SK-N-MC (cell line): ENCODE data around the gene ALS2CL.

Experiments used
- DNase-seq: peaks from one replicate; pipeline ENCODE4 v3.0.0-alpha.2; 2011; ENCODE audit warnings: low read depth, low spot score
- H3K27ac ChIP-seq: fragments of 200-600 bp; sonication (generic); 2 replicates; pipeline ENCODE4 v1.5.1; 2016; ENCODE audit warnings: mixed run types
- H3K36me3 ChIP-seq: fragments of 200-600 bp; sonication (generic); 2 replicates; pipeline ENCODE4 v1.6.1; 2017; ENCODE audit warnings: antibody characterized with exemption, low read length, mixed read lengths; ENCODE audit not compliant: insufficient read depth
- H3K4me3 ChIP-seq: fragments of 200-600 bp; sonication (generic); 2 replicates; pipeline ENCODE4 v1.5.1; 2016
- H3K9ac ChIP-seq: fragments of 200-600 bp; sonication (generic); 2 replicates; pipeline ENCODE4 v1.8.0; 2017; ENCODE audit warnings: mixed run types, mixed read lengths; ENCODE audit not compliant: insufficient read length
- H3K9me3 ChIP-seq: fragments of 200-600 bp; sonication (generic); 2 replicates; pipeline ENCODE4 v1.6.1; 2017; ENCODE audit warnings: low read depth, mild to moderate bottlenecking, antibody characterized with exemption, low read length, moderate library complexity, mixed read lengths
- EZH2 ChIP-seq: fragments of 200-600 bp; sonication (generic); IDR thresholded peaks from one replicate; pipeline ENCODE4 v1.6.1; 2017; ENCODE audit warnings: antibody characterized with exemption
- FOXP2 ChIP-seq: optimal IDR thresholded peaks from 2 replicates; pipeline ENCODE3; 2011; ENCODE audit warnings: mild to moderate bottlenecking, moderate library complexity; ENCODE audit not compliant: insufficient read depth; ENCODE audit errors: extremely low read length, control extremely low read depth
- POLR2AphosphoS5 ChIP-seq: IDR thresholded peaks from 2 replicates; pipeline ENCODE4 v1.6.1; 2012; ENCODE audit warnings: mild to moderate bottlenecking, low read depth, low read length, borderline replicate concordance

The ALS2CL gene

GRCh38 chr3:46717447-46718231 lies 24.2 kb upstream of the ALS2CL start, which contains the start of gene PRSS50:
Gene PRSS50 (minus strand): TSS chr3:46717869. CDS start chr3:46717824, 45 bp downstream.
- H3K4me3 ChIP-seq = no peak within 1 kb of the TSS
- DNase-seq = no peak
- TF ChIP-seq FOXP2 (no peak), EZH2 (no peak), POLR2AphosphoS5 (no peak)
- H3K27ac ChIP-seq = no peak within 1 kb of the TSS
- no peaks in the 10 kb centered on the region for H3K9me3 ChIP-seq
- H3K9ac ChIP-seq = no peak within 1 kb of the TSS
- no peaks in the 10 kb centered on the region for H3K36me3 ChIP-seq

GRCh38 chr3:46716461-46717441 lies 23.3 kb upstream of the ALS2CL start:
- Histone ChIP-seq H3K9me3 (no peaks in the 10 kb centered on the region), H3K27ac (no peak overlapping the region), H3K9ac (no peak overlapping the region), H3K36me3 (no peaks in the 10 kb centered on the region), H3K4me3 (no peak overlapping the region)
- TF ChIP-seq FOXP2 (no peak), POLR2AphosphoS5 (no peak), EZH2 (no peak)
- no peak for DNase-seq

- no peak overlapping the region for H3K27ac ChIP-seq
- TF ChIP-seq EZH2 (no peak), POLR2AphosphoS5 (no peak), FOXP2 (no peak)
- H3K4me3 ChIP-seq = no peak overlapping the region
- no peaks in the 10 kb centered on the region for H3K9me3 ChIP-seq
- H3K9ac ChIP-seq = no peak overlapping the region
- no peaks in the 10 kb centered on the region for H3K36me3 ChIP-seq
- DNase-seq = no peak
Observed at GRCh38 chr3:46715507-46716175, 22.2 kb upstream of the ALS2CL start.

- Histone ChIP-seq H3K9me3 (no peaks in the 10 kb centered on the region), H3K36me3 (no peaks in the 10 kb centered on the region), H3K27ac (no peak overlapping the region), H3K4me3 (no peak overlapping the region), H3K9ac (no peak overlapping the region)
- DNase-seq = no peak
- TF ChIP-seq POLR2AphosphoS5 = no peak
- no peak for TF ChIP-seq FOXP2
- TF ChIP-seq EZH2 = no peak
Observed at GRCh38 chr3:46714728-46715506, 21.4 kb upstream of the ALS2CL start.

- H3K27ac ChIP-seq = no peak overlapping the region
- no peak for TF ChIP-seq POLR2AphosphoS5
- no peak for TF ChIP-seq FOXP2
- TF ChIP-seq EZH2 = no peak
- no peaks in the 10 kb centered on the region for H3K9me3 ChIP-seq
- DNase-seq = no peak
- H3K36me3 ChIP-seq = no peaks in the 10 kb centered on the region
- no peak overlapping the region for H3K9ac ChIP-seq
- no peak overlapping the region for H3K4me3 ChIP-seq
Observed at GRCh38 chr3:46713898-46714552, 20.5 kb upstream of the ALS2CL start.

- no peak for TF ChIP-seq EZH2
- no peak for TF ChIP-seq FOXP2
- TF ChIP-seq POLR2AphosphoS5 = no peak
- Histone ChIP-seq H3K27ac (no peak overlapping the region), H3K9me3 (no peaks in the 10 kb centered on the region), H3K36me3 (no peaks in the 10 kb centered on the region), H3K4me3 (no peak overlapping the region), H3K9ac (no peak overlapping the region)
- DNase-seq = no peak
Observed at GRCh38 chr3:46713050-46713897, 19.8 kb upstream of the ALS2CL start.
